ENCODE data around the gene FBXO22. TPM values are rescaled to one million over a fixed set of nuclear protein-coding genes. Genes with fewer than 3 reads are reported as not detected.
A peak's percentile ranks its signal among the peaks of the same experiment; 100 is the strongest.

FBXO22 gene
- total RNA-seq, 1 donor from 2014 or later, result 33.9 TPM

DNA sequence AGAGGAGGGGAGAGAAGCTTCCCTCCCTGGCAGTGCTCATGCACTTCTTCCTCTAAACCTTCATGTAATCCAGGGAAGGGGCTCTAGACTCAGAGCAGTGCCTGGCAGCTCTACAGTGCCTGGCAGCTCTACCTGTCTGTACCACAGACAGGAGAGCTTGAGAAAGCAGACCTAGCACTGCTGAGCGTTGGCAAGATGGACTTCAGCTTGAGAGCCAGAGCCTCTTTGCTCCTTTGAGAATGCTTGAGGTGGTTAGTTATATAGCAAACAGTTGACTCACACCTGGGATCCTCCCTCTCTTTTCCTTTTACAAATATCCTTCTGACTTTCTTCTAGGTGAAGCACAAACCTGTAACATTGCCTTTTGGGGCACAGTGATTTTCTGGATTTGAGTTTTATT lies 20.9 kb downstream of the FBXO22 start:
- TF ChIP-seq, protein P1, sequence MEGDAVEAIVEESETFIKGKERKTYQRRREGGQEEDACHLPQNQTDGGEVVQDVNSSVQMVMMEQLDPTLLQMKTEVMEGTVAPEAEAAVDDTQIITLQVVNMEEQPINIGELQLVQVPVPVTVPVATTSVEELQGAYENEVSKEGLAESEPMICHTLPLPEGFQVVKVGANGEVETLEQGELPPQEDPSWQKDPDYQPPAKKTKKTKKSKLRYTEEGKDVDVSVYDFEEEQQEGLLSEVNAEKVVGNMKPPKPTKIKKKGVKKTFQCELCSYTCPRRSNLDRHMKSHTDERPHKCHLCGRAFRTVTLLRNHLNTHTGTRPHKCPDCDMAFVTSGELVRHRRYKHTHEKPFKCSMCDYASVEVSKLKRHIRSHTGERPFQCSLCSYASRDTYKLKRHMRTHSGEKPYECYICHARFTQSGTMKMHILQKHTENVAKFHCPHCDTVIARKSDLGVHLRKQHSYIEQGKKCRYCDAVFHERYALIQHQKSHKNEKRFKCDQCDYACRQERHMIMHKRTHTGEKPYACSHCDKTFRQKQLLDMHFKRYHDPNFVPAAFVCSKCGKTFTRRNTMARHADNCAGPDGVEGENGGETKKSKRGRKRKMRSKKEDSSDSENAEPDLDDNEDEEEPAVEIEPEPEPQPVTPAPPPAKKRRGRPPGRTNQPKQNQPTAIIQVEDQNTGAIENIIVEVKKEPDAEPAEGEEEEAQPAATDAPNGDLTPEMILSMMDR (IDR thresholded peaks at IDR 0.05), result no peak
- no peaks in the 10 kb centered on the region for H3K9me3 Mint-ChIP-seq (ENCODE audit: unreplicated experiment)
- H3K27me3 Mint-ChIP-seq (ENCODE audit: unreplicated experiment), result no peaks in the 10 kb centered on the region
- H3K27ac Mint-ChIP-seq (ENCODE audit: unreplicated experiment), result no peak overlapping the region
- H3K4me3 Mint-ChIP-seq (ENCODE audit: unreplicated experiment), result no peak overlapping the region
- DNase-seq (ENCODE audit: extremely low spot score, unreplicated experiment), result no peak
- H3K4me1 Mint-ChIP-seq (ENCODE audit: unreplicated experiment), result peaks cover 7% of the 10 kb centered on the region
- peaks cover 20% of the 10 kb centered on the region for H3K36me3 Mint-ChIP-seq (ENCODE audit: unreplicated experiment)

DNA sequence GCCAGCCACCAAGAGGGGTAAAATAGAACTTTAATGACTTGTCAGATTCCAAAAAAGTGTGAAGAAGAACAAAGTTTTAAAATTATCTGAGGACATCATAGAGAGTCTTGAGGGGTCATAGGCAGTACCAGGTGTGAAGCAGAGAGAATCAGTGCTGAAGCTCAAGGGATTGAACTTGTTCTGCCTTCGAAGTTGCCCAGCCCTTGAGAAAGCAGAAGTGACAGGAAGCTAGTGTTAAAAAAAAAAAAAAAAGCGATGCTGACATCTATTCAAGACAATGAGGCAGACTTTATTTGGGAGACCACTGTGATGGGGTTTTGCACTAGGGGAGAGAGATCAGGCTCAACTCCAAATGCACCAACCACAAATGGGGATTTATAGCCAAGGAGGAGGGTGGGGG lies 21.8 kb downstream of the FBXO22 start:
- no peaks in the 10 kb centered on the region for H3K27me3 Mint-ChIP-seq (ENCODE audit: unreplicated experiment)
- H3K9me3 Mint-ChIP-seq (ENCODE audit: unreplicated experiment), result no peaks in the 10 kb centered on the region
- no peak for DNase-seq (ENCODE audit: extremely low spot score, unreplicated experiment)
- peaks cover 22% of the 10 kb centered on the region for H3K36me3 Mint-ChIP-seq (ENCODE audit: unreplicated experiment)
- TF ChIP-seq, protein P1 (IDR thresholded peaks at IDR 0.05), result no peak
- H3K4me3 Mint-ChIP-seq (ENCODE audit: unreplicated experiment), result no peak overlapping the region
- no peak overlapping the region for H3K27ac Mint-ChIP-seq (ENCODE audit: unreplicated experiment)
- H3K4me1 Mint-ChIP-seq (ENCODE audit: unreplicated experiment), result peaks cover 7% of the 10 kb centered on the region

DNA sequence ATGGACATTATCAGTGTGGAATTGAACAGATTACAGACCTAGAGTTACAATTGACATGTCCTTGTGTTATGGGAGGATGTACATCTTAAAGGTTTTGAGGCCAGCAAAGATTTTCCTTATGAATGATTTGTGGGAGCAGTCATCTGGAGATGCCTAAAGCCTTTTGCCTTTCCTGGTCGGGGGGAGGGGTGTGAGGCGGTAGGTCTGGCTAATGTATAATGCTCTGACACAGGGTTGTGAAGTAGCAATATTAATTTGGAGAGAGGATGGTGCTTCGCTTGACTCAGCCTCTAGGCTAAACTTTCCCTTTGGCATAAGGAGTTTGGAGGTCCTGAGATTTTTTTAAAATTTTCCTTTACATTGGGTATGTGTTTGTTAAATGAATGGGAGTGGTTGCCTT lies 23.3 kb downstream of the FBXO22 start:
- peaks cover 6% of the 10 kb centered on the region for H3K4me1 Mint-ChIP-seq (ENCODE audit: unreplicated experiment)
- no peaks in the 10 kb centered on the region for H3K27me3 Mint-ChIP-seq (ENCODE audit: unreplicated experiment)
- TF ChIP-seq, protein P1 (IDR thresholded peaks at IDR 0.05), result no peak
- H3K27ac Mint-ChIP-seq (ENCODE audit: unreplicated experiment), result no peak overlapping the region
- no peak for DNase-seq (ENCODE audit: extremely low spot score, unreplicated experiment)
- H3K4me3 Mint-ChIP-seq (ENCODE audit: unreplicated experiment), result no peak overlapping the region
- H3K9me3 Mint-ChIP-seq (ENCODE audit: unreplicated experiment), result no peaks in the 10 kb centered on the region
- peaks cover 31% of the 10 kb centered on the region for H3K36me3 Mint-ChIP-seq (ENCODE audit: unreplicated experiment)

DNA sequence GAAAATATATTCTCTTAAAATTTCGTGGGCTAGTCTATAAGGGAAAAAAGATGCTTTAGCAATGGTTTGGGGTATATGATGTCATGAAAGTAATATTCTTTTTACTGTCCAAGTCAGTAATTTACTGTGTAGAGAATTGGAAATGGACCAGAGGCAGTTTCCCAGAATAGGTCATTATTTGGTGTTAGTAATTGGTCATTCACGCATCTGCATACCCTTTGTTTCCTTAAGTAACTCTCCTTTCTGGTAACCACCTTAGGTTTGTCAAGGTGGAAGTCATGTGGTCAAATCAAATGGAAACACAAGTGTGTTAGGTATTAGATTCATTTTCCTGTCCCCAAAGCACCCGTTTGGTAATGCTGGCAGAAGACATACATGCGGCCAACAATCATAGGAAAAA lies 23.9 kb downstream of the FBXO22 start:
- no peak for DNase-seq (ENCODE audit: extremely low spot score, unreplicated experiment)
- H3K4me1 Mint-ChIP-seq (ENCODE audit: unreplicated experiment), result no peaks in the 10 kb centered on the region

DNA sequence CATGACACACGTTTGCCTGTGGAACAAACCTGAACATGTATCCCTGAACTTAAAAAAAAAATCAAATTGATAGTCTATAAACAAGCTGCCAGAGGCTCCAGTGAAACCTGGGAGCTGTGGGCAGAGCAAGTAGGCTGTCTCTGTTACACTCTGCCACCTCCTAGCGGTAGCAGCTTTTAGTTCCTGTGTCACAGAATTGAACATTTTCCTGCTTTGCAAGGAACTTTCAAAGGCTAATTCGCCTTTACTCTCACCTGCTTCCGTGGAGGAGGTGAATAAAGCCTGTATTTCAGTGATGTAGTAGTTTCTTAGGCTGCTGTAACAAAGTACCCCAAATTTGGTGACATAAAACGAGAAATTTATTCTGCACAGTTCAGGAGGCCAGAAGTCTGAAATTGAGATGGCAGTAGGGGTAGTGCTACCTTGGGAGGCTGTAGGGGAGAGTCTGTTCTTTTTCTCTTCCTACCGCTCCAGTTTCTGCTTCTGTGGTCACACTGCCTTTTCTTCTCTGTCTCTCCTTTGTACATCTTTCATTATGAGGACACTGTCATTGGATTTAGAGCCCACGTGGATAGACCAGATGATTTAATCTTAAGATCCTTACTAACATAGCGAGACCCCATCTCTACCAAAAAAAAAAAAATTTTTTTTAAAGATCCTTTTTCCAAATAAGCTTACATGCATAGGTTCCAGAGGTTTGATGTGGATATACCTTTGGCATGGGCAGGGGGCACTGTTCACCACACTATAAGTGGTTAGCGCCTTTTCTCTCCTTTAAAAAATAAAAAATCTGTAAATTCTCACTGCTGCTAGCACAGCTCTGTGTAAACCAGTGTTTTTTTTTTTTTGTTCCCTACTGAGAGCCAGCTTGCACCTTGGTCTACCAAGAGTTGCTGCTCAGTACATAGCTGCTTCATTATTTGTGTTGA lies 25.3 kb downstream of the FBXO22 start:
- no peak for DNase-seq (ENCODE audit: extremely low spot score, unreplicated experiment)
- H3K4me1 Mint-ChIP-seq (ENCODE audit: unreplicated experiment), result no peaks in the 10 kb centered on the region
- TF ChIP-seq, protein P1 (IDR thresholded peaks at IDR 0.05), result peak; percentile 50
- H3K4me3 Mint-ChIP-seq (ENCODE audit: unreplicated experiment), result no peak overlapping the region
- H3K36me3 Mint-ChIP-seq (ENCODE audit: unreplicated experiment), result peaks cover 36% of the 10 kb centered on the region
- no peak overlapping the region for H3K27ac Mint-ChIP-seq (ENCODE audit: unreplicated experiment)
- H3K27me3 Mint-ChIP-seq (ENCODE audit: unreplicated experiment), result no peaks in the 10 kb centered on the region
- no peaks in the 10 kb centered on the region for H3K9me3 Mint-ChIP-seq (ENCODE audit: unreplicated experiment)

More for the DNA sequence above, 23.9 kb downstream of the FBXO22 start:
- Mint-ChIP-seq H3K27me3 (ENCODE audit: unreplicated experiment) (no peaks in the 10 kb centered on the region), H3K27ac (ENCODE audit: unreplicated experiment) (no peak overlapping the region), H3K9me3 (ENCODE audit: unreplicated experiment) (no peaks in the 10 kb centered on the region), H3K36me3 (ENCODE audit: unreplicated experiment) (peaks cover 30% of the 10 kb centered on the region), H3K4me3 (ENCODE audit: unreplicated experiment) (no peak overlapping the region)
- TF ChIP-seq, protein P1 (IDR thresholded peaks at IDR 0.05), result no peak
